ENCODE data around the gene SLC12A2. TPM values are rescaled to one million over a fixed set of nuclear protein-coding genes. Genes with fewer than 3 reads are reported as not detected.
A peak's percentile ranks its signal among the peaks of the same experiment; 100 is the strongest.

SLC12A2 gene
- total and polyA plus RNA-seq, 9 of the 15 experiments (the other 6 are each of a cell fraction or from before 2014, with no cell fraction given) = 5.1 to 20.3 (median 12.6) TPM

GRCh38 chr5:128083033-128083810, at the start of gene SLC12A2 (continued):
- TF ChIP-seq ARID3B (CRISPR knock-in tag; IDR thresholded peaks at IDR 0.05; ENCODE audit: borderline replicate concordance) (0 out of 2 replicates have a peak, but pooled peaks have one; percentile 53), ZKSCAN1 (IDR thresholded peaks at IDR 0.05; ENCODE audit: low read depth, low read length) (no peak), ZNF197 (CRISPR knock-in tag; IDR thresholded peaks at IDR 0.05; ENCODE audit: low read depth) (no peak), THRB (CRISPR knock-in tag; conservative IDR thresholded peaks at IDR 0.05) (no peak), ZFP1 (CRISPR knock-in tag; IDR thresholded peaks at IDR 0.05) (no peak), DDX20 (tag; IDR thresholded peaks at IDR 0.05; ENCODE audit: low read depth) (no peak), ZSCAN29 (IDR thresholded peaks at IDR 0.05) (no peak), EP300 (IDR thresholded peaks at IDR 0.05; ENCODE audit: low read length) (no peak), ZNF79 (CRISPR knock-in tag; IDR thresholded peaks at IDR 0.05; ENCODE audit: low read depth) (no peak), ZNF583 (CRISPR knock-in tag; IDR thresholded peaks at IDR 0.05) (no peak), RAD21 (CRISPR knock-in tag; conservative IDR thresholded peaks at IDR 0.05 in 1 of 2, IDR thresholded peaks at IDR 0.05 in 1 of 2) (no peak), OTX1 (CRISPR knock-in tag; IDR thresholded peaks at IDR 0.05) (no peak), BRD9 (IDR thresholded peaks at IDR 0.05; ENCODE audit: low read depth, partially characterized antibody) (no peak), KDM2B (CRISPR knock-in tag; IDR thresholded peaks at IDR 0.05) (0 out of 2 replicates have a peak, but pooled peaks have one; percentile 68), ZNF830 (CRISPR knock-in tag; IDR thresholded peaks at IDR 0.05) (no peak), DIDO1 (tag; IDR thresholded peaks at IDR 0.05; ENCODE audit: low read depth) (peak; percentile 50; the same call in 1 of the 2 replicates), SREBF2 (CRISPR knock-in tag; IDR thresholded peaks at IDR 0.05) (no peak), ZHX1 (conservative IDR thresholded peaks at IDR 0.05; ENCODE audit: low read length) (peak; percentile 61; the same call in 1 of the 2 replicates), RBBP5 (IDR thresholded peaks at IDR 0.05; ENCODE audit: borderline replicate concordance, insufficient read depth, low read length, poor library complexity, severe bottlenecking) (peak; percentile 88), RBM39 (optimal IDR thresholded peaks at IDR 0.05; ENCODE audit: low read depth, low read length) (no peak), NUFIP1 (IDR thresholded peaks at IDR 0.05; ENCODE audit: partially characterized antibody) (no peak), FOXM1 (IDR thresholded peaks at IDR 0.05; ENCODE audit: low read depth) (no peak), FOXM1 (CRISPR knock-in tag; IDR thresholded peaks at IDR 0.05; ENCODE audit: low read depth) (no peak), KLF1 (tag; IDR thresholded peaks at IDR 0.05) (no peak), JUNB (CRISPR knock-in tag; conservative IDR thresholded peaks at IDR 0.05) (no peak)
